Measurements from ENCODE around the gene WNT11. TPM values are rescaled to one million over a fixed set of nuclear protein-coding genes. Genes with fewer than 3 reads are reported as not detected.

The WNT11 gene
- total RNA-seq, 4 donors from 2014 or later, result 4.2 to 11.4 (median 7.4) TPM

- no peak overlapping the region for H3K4me3 ChIP-seq (ENCODE audit: low read depth, poor library complexity, severe bottlenecking)
- WGBS, 2 donors, result 86 to 93% methylated on average over 10 of the region's 10 CpGs
- TF ChIP-seq, protein P1, sequence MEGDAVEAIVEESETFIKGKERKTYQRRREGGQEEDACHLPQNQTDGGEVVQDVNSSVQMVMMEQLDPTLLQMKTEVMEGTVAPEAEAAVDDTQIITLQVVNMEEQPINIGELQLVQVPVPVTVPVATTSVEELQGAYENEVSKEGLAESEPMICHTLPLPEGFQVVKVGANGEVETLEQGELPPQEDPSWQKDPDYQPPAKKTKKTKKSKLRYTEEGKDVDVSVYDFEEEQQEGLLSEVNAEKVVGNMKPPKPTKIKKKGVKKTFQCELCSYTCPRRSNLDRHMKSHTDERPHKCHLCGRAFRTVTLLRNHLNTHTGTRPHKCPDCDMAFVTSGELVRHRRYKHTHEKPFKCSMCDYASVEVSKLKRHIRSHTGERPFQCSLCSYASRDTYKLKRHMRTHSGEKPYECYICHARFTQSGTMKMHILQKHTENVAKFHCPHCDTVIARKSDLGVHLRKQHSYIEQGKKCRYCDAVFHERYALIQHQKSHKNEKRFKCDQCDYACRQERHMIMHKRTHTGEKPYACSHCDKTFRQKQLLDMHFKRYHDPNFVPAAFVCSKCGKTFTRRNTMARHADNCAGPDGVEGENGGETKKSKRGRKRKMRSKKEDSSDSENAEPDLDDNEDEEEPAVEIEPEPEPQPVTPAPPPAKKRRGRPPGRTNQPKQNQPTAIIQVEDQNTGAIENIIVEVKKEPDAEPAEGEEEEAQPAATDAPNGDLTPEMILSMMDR (IDR thresholded peaks at IDR 0.05), result no peak
- no peak for DNase-seq (ENCODE audit: low spot score in 2 of 2)
- intact Hi-C loops (cut with DNase I; ENCODE audit: low total_unique reads), result no loop called here
Measured at GRCh38 chr11:76224461-76225121, 18.3 kb upstream of the WNT11 start.

DNA sequence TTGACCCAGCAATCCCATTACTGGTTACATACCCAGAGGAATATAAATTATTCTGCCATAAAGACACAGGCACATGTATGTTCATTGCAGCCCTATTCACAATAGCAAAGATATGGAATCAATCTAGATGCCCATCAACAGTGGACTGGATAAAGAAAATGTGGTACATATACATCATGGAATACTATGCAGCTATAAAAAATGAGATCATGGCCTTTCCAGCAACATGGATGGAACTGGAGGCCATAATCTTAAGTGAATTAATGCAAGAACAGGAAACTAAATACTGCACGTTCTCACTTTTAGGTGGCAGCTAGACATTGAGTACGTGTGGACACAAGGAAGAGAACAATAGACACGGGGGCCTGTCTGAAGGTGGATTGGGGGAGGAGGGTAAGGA is 15.1 kb upstream of the WNT11 start:
- TF ChIP-seq, protein P1 (IDR thresholded peaks at IDR 0.05), result no peak
- no peak for TF ChIP-seq POLR2A (IDR thresholded peaks at IDR 0.05)
- intact Hi-C loops (cut with DNase I; ENCODE audit: low total_unique reads), result no loop called here
- H3K4me3 ChIP-seq (ENCODE audit: low read depth, poor library complexity, severe bottlenecking), result no peak overlapping the region
- 87 to 89% methylated on average over 3 of the region's 3 CpGs for WGBS, 2 donors
- no peak for DNase-seq (ENCODE audit: low spot score in 2 of 2)

DNA sequence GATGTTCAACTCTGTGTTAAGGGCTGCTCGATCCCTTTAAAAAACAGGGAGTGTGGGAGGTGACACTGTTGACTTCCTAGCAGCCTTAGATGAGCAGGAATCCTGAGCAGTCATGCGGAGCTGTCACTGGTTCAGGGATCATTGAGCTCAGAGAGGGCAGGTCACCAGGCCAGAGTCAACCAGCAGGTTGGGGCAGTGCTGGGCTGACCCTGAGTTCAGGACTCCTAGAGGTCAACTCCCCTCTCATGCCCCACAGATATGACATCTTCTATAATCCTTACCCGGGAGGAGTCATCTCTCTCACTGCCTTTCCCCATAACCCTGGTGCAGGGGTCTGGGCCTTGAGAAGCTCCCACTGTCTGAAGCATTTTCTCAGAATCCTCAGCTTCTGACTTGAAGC is 12.9 kb upstream of the WNT11 start:
- no peak for DNase-seq (ENCODE audit: low spot score in 2 of 2)
- TF ChIP-seq, protein P1 (IDR thresholded peaks at IDR 0.05), result no peak
- TF ChIP-seq POLR2A (IDR thresholded peaks at IDR 0.05), result no peak
- intact Hi-C loops (cut with DNase I; ENCODE audit: low total_unique reads), result no loop called here
- 85 to 93% methylated on average over 3 of the region's 3 CpGs for WGBS, 2 donors
- no peak overlapping the region for H3K4me3 ChIP-seq (ENCODE audit: low read depth, poor library complexity, severe bottlenecking)

DNA sequence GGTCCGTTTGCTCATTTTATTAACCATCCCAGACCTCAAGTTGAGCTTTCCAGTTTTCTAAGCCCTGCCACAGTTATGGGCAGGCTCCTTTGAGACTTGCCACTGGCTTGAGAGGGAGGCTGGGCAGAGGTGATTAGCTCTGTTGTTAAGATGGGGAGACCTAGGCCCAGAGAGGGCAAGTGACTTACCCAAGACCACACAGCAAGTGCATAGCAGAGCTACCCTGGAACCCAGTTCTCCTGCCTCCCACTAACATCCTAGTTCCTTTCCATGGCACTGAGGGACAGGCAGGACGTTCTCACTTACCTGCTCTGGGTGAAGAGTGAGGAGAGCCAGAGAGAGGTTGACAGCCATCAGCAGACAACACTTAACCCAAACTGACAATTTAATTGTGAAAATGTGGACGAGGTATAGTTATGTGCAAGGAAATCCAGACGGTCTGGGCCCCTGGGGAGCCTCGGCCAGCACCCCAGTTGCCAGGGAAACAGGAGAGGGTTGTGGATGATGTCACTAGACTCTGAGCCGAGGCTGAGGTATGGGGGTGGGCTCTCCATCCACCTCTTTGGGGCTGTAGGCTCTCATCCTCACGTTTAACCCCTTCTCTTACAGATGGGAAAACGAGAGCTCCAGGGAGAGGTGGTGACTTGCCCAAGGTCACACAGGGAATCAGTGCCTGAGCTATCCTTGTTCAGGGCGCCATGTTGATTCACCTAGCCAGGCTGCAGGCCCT is 12.3 kb upstream of the WNT11 start:
- DNase-seq (ENCODE audit: low spot score in 2 of 2), result no peak
- WGBS, 2 donors, result 62 to 63% methylated on average over 9 of the region's 9 CpGs
- intact Hi-C loops (cut with DNase I; ENCODE audit: low total_unique reads), result no loop called here
- H3K4me3 ChIP-seq (ENCODE audit: low read depth, poor library complexity, severe bottlenecking), result no peak overlapping the region
- TF ChIP-seq, protein P1 (IDR thresholded peaks at IDR 0.05), result no peak
- TF ChIP-seq POLR2A (IDR thresholded peaks at IDR 0.05), result no peak

GRCh38 chr11:76217653-76218160 is 11.4 kb upstream of the WNT11 start:
- WGBS, 2 donors, result 81 to 82% methylated on average over 8 of the region's 8 CpGs
- intact Hi-C loops (cut with DNase I; ENCODE audit: low total_unique reads), result no loop called here
- TF ChIP-seq, protein P1 (IDR thresholded peaks at IDR 0.05), result no peak
- no peak for TF ChIP-seq POLR2A (IDR thresholded peaks at IDR 0.05)
- DNase-seq (ENCODE audit: low spot score in 2 of 2), result no peak
- H3K4me3 ChIP-seq (ENCODE audit: low read depth, poor library complexity, severe bottlenecking), result no peak overlapping the region
